K562 (cell line): ENCODE measurements around the gene SURF6.

Source experiments
- ATF1 ChIP-seq, 2 experiments: fragments of 450-650 bp in 1 of 2; IDR thresholded peaks; 2 replicates each; pipeline ENCODE4 v1.6.1; 2016; ENCODE audit warnings: missing compliant biosample characterization in 1 of 2, missing genetic modification characterization in 1 of 2
- EZH2 ChIP-seq: IDR thresholded peaks from 2 replicates; pipeline ENCODE4 v1.6.1; 2012; ENCODE audit warnings: low read depth, mild to moderate bottlenecking, inconsistent platforms, low read length, borderline replicate concordance
- JUN ChIP-seq, 2 experiments: sonication (generic) in 1 of 2; formaldehyde crosslinking in 1 of 2; IDR thresholded peaks; 2 replicates each; pipeline versions ENCODE4 v1.6.1 to v1.8.0; 2012 to 2022; ENCODE audit warnings: borderline replicate concordance in 2 of 2, mild to moderate bottlenecking in 2 of 2, improper control_type of control experiment in 1 of 2, low read depth in 1 of 2, low read length in 1 of 2, missing genetic modification reagents in 1 of 2
- NFIC ChIP-seq: fragments of 450-650 bp; IDR thresholded peaks from 2 replicates; pipeline ENCODE4 v1.6.1; 2017; ENCODE audit warnings: mild to moderate bottlenecking, inconsistent platforms
- ZNF174 ChIP-seq: fragments of 250-450 bp; sonication (Bioruptor Pico); IDR thresholded peaks from 2 replicates; pipeline ENCODE4 v1.4.0; 2020; ENCODE audit warnings: mild to moderate bottlenecking
- ZNF3 ChIP-seq: fragments of 250-450 bp; sonication (Bioruptor Pico); IDR thresholded peaks from 2 replicates; pipeline ENCODE4 v1.5.0; 2021; ENCODE audit warnings: mild to moderate bottlenecking, moderate library complexity

- TF ChIP-seq ATF1 (CRISPR knock-in tag; IDR thresholded peaks at IDR 0.05) (no peak), ATF1 (tag; IDR thresholded peaks at IDR 0.05) (no peak), EZH2 (no peak), JUN (IDR thresholded peaks at IDR 0.05; ENCODE audit: borderline replicate concordance, low read depth, low read length) (no peak), JUN (CRISPR knock-in tag; IDR thresholded peaks at IDR 0.05; ENCODE audit: borderline replicate concordance) (no peak), NFIC (no peak), ZNF3 (CRISPR knock-in tag) (no peak), ZNF174 (CRISPR knock-in tag) (no peak)
These were observed 8.0 kb downstream of the SURF6 start for GRCh38 chr9:133327834-133328484.
